ENCODE data around the gene CNNM3.

The CNNM3 gene

GRCh38 chr2:96866986-96867755, 51.1 kb downstream of the CNNM3 start:
- no peak for DNase-seq

GRCh38 chr2:96867756-96868554, 51.9 kb downstream of the CNNM3 start:
- no peak for DNase-seq

GRCh38 chr2:96868555-96869280, 52.6 kb downstream of the CNNM3 start:
- no peak for DNase-seq

GRCh38 chr2:96869281-96869821, 53.3 kb downstream of the CNNM3 start:
- DNase-seq, result no peak

- DNase-seq, result no peak
Observed at GRCh38 chr2:96869822-96870625, 54.0 kb downstream of the CNNM3 start, which contains the start of gene SEMA4C. Gene SEMA4C (minus strand): TSS chr2:96870080. CDS start chr2:96867886, 2,194 bp downstream.

- peak; percentile 48 for DNase-seq
Observed at GRCh38 chr2:96870626-96871255, 54.7 kb downstream of the CNNM3 start.

- no peak for DNase-seq
Observed at GRCh38 chr2:96872591-96873349, 56.7 kb downstream of the CNNM3 start.

GRCh38 chr2:96873651-96874096, 57.6 kb downstream of the CNNM3 start:
- DNase-seq, result no peak

- no peak for DNase-seq
Observed at GRCh38 chr2:96874198-96874831, 58.2 kb downstream of the CNNM3 start.

- no peak for DNase-seq
Observed at GRCh38 chr2:96875498-96876268, 59.6 kb downstream of the CNNM3 start.

GRCh38 chr2:96876269-96877041, 60.4 kb downstream of the CNNM3 start:
- no peak for DNase-seq

GRCh38 chr2:96877042-96877451, 61.0 kb downstream of the CNNM3 start:
- no peak for DNase-seq

- no peak for DNase-seq
Observed at GRCh38 chr2:96877631-96878092, 61.6 kb downstream of the CNNM3 start.

- no peak for DNase-seq
Observed at GRCh38 chr2:96878171-96878570, 62.1 kb downstream of the CNNM3 start.

GRCh38 chr2:96878796-96879544, 62.9 kb downstream of the CNNM3 start:
- no peak for DNase-seq

GRCh38 chr2:96879545-96880040, 63.5 kb downstream of the CNNM3 start:
- DNase-seq, result no peak

GRCh38 chr2:96880891-96881273, 64.8 kb downstream of the CNNM3 start:
- DNase-seq, result no peak
